Esophagus squamous epithelium (tissue), 5 donors: ENCODE data around the gene CHMP1B. TPM values are rescaled to one million over a fixed set of nuclear protein-coding genes. Genes with fewer than 3 reads are reported as not detected.

Experiments used
- DNase-seq: peaks from one replicate; lab custom pipeline; 2025; lab: John Stamatoyannopoulos, UW
- H3K27ac ChIP-seq, 4 donors: fragments of 200-600 bp; sonication (generic); one replicate each; pipeline ENCODE4 v1.5.1; 2016 to 2019; ENCODE audit warnings: mild to moderate bottlenecking in 1 of 4
- H3K27me3 ChIP-seq, 4 donors: fragments of 200-600 bp; sonication (generic); 1 replicate in 3 of 4; 2 replicates in 1 of 4; pipeline versions ENCODE4 v1.5.1 to v1.6.0; 2017 to 2021; ENCODE audit warnings: antibody characterized with exemption in 1 of 4
- H3K36me3 ChIP-seq, 3 donors: fragments of 200-600 bp; sonication (generic); one replicate each; pipeline ENCODE4 v1.5.1; 2016 to 2019
- H3K4me1 ChIP-seq, 3 donors: fragments of 200-600 bp; sonication (generic); one replicate each; pipeline ENCODE4 v1.5.1; 2017 to 2019
- H3K4me3 ChIP-seq, 4 donors: fragments of 200-600 bp; sonication (generic); 1 replicate in 3 of 4; 2 replicates in 1 of 4; pipeline ENCODE4 v1.5.1; 2016 to 2019; ENCODE audit warnings: mild to moderate bottlenecking in 2 of 4, moderate library complexity in 1 of 4
- H3K9me3 ChIP-seq, 3 donors: fragments of 200-600 bp; sonication (generic); one replicate each; pipeline ENCODE4 v1.5.1; 2016 to 2019
- POLR2A ChIP-seq, 4 donors: fragments of 450-650 bp; IDR thresholded peaks; one replicate each; pipeline ENCODE4 v1.6.1; 2017; ENCODE audit warnings: antibody characterized with exemption in 4 of 4, mild to moderate bottlenecking in 4 of 4, moderate library complexity in 3 of 4
- WGBS, 2 donors: methylation state at CpG; one replicate each; pipeline ENCODE4 v1.1.5; 2018; 5-methylcytosine and 5-hydroxymethylcytosine counted together
- intact Hi-C: fragments of 100-400 bp; cut with DNase I; formaldehyde crosslinking; loops from one replicate; pipeline ENCODE4 v1.15.0; 2022
- total RNA-seq, 4 donors: library from RNA; depleted of rRNA; stranded (reverse); fragments of >200 nt; gene quantifications; one replicate each; pipeline ENCODE4 v1.1.0, GENCODE V29; 2016
- TF ChIP-seq, protein P1 (sequence below), 6 experiments: fragments of 450-650 bp in 4 of 6; fragments of 200-600 bp in 2 of 6; sonication (generic) in 2 of 6; IDR thresholded peaks; one replicate each; pipeline ENCODE4 v1.5.1; 2016 to 2019; ENCODE audit warnings: antibody characterized with exemption in 6 of 6, mild to moderate bottlenecking in 4 of 6, moderate library complexity in 4 of 6
- donor health status: DM: yes; HTN: yes; CAD: no.

CHMP1B gene
- total RNA-seq, 4 donors from 2014 or later: 35.3 to 48.3 (median 42.3) TPM

DNA sequence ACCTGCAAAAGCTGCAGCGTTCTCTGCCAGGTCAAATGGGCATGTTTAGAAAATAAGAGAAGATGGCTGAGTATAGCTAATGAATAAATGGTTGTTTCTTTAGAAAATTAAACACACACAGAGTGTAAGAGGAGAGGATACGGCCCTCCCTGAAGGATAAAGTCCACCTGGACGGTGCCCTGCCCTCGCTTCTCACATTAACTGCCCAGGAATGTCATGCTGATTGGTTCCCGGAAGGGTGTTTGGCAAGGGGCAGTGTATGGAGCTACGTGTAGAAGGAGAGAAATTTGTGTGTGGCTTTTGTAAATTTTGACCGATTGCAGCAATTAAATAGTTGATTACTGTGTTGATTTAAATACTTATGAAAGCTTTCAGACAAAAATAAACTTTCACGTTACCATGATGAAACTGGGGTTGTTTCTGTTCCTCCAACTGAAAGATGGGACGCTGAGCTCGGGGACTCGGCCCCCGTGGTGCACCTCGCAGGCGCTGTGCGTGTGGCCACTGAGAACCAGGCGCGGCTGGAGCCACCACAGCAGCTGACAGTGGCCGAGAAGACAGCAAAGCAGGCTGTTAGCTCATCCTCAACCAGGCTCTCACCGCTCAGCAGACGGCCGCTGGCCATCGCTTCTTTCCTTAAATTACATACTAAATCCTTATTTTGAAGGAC, 34.2 kb downstream of the CHMP1B start:
- intact Hi-C loops: no loop called here
- no peak for DNase-seq
- no peak overlapping the region for H3K4me3 ChIP-seq
- no peak for TF ChIP-seq POLR2A (IDR thresholded peaks at IDR 0.05)
- TF ChIP-seq, protein P1, sequence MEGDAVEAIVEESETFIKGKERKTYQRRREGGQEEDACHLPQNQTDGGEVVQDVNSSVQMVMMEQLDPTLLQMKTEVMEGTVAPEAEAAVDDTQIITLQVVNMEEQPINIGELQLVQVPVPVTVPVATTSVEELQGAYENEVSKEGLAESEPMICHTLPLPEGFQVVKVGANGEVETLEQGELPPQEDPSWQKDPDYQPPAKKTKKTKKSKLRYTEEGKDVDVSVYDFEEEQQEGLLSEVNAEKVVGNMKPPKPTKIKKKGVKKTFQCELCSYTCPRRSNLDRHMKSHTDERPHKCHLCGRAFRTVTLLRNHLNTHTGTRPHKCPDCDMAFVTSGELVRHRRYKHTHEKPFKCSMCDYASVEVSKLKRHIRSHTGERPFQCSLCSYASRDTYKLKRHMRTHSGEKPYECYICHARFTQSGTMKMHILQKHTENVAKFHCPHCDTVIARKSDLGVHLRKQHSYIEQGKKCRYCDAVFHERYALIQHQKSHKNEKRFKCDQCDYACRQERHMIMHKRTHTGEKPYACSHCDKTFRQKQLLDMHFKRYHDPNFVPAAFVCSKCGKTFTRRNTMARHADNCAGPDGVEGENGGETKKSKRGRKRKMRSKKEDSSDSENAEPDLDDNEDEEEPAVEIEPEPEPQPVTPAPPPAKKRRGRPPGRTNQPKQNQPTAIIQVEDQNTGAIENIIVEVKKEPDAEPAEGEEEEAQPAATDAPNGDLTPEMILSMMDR (IDR thresholded peaks at IDR 0.05): no peak
- no peaks in the 10 kb centered on the region for H3K4me1 ChIP-seq
- WGBS, 2 donors: 70 to 86% methylated on average over 22 of the region's 22 CpGs
- no peak overlapping the region for H3K27ac ChIP-seq
- peaks cover 7 to 92% (median 20%) of the 10 kb centered on the region in 3 donors for H3K36me3 ChIP-seq
- no peaks in the 10 kb centered on the region for H3K9me3 ChIP-seq
- H3K27me3 ChIP-seq: no peaks in the 10 kb centered on the region

DNA sequence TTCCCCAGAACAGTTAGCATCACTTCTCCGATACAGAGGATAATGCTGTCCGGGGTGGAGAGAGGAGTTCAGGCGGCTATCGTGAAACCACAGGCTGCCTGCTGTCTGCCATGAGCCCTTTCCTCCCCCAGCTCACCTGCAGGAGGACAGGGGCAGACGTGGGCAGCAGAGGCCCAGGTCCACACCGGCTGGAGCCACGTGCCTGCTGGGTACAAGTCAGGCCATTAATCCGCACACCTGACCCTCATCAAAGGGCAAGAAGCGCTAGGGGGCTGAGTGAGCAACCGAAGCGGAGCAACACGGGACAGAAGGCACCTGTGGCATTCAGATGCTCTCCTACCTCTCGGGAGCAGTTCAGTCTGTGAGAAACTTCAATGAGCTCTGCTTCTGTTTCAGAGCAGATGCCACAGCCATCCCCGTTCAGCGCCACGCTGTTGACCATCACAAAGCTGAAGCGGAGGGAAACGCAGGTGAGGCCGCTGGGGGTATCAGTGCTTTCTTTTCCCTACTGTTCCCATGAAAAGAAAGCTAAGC, 35.4 kb downstream of the CHMP1B start:
- peaks cover 7 to 92% (median 20%) of the 10 kb centered on the region in 3 donors for H3K36me3 ChIP-seq

DNA sequence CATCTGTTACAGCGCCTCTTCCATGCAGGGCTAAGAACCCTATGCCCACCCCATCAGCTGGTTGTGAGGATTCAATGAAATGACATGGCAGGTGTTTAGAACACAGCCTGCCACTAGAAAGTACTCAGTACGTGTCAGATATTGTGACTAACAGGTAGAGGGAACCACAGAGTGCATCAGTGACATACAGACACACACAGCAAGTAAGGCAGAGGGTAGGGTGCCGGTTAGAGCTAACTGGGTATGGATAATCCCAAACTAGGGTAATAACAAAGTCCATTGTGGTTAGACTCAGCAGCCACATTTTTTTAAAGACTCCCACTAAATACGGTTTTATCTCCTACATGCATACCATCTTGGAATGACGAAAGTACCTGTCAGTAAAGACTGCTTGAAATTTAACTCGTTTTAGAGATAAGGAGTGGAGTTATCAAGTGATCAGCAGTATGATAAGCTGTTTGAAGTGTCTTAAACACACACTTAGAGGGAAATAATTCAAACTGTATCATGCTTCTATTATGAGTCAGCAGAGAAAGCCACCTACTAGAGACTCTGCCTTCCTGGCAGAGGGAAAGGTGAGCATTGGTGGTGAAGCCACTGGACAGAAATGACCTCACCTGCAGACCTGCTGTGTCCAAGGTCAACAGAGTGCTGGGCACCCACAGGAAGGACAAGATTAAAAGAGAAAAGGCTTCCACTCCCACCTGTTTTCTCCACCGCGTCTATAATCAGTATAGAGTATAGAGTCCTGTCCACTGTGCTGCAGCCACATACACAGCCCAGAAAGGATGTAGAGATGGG, 36.3 kb downstream of the CHMP1B start:
- no peak for DNase-seq
- Histone ChIP-seq H3K4me3 (no peak overlapping the region), H3K36me3 (peaks cover 7 to 92% (median 20%) of the 10 kb centered on the region in 3 donors), H3K27ac (no peak overlapping the region), H3K9me3 (no peaks in the 10 kb centered on the region), H3K27me3 (no peaks in the 10 kb centered on the region), H3K4me1 (no peaks in the 10 kb centered on the region)
- intact Hi-C loops: no loop called here
- WGBS, 2 donors: 82 to 83% methylated on average over 7 to 8 of the region's 8 CpGs
- TF ChIP-seq, protein P1 (IDR thresholded peaks at IDR 0.05): no peak
- TF ChIP-seq POLR2A (IDR thresholded peaks at IDR 0.05): no peak

More for the DNA sequence above, 35.4 kb downstream of the CHMP1B start:
- no peaks in the 10 kb centered on the region for H3K4me1 ChIP-seq
- no peak overlapping the region for H3K4me3 ChIP-seq
- no peak overlapping the region for H3K27ac ChIP-seq
- intact Hi-C loops: no loop called here
- H3K27me3 ChIP-seq: no peaks in the 10 kb centered on the region
- no peaks in the 10 kb centered on the region for H3K9me3 ChIP-seq
- TF ChIP-seq, protein P1 (IDR thresholded peaks at IDR 0.05): no peak
- TF ChIP-seq POLR2A (IDR thresholded peaks at IDR 0.05): no peak
- DNase-seq: no peak
- WGBS, 2 donors: 88 to 90% methylated on average over 8 to 18 of the region's 19 CpGs

DNA sequence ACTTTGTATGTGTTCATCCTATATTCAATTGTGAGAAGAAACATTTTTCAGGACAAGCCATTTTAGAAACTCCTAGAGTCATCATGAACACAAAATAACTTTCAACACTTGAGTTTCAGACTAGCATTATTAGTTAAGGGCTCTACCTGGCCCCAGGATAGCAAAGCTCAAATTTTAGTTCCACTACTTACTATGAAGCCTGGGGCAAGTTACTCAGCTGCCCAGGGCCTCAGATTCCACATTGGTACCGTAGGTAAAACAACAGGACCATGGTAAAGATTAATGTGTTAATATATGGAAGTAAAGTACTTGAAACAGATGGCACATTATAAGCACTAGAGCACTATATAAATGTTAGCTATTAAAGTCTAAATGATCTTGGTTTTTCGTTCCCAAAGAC, 37.5 kb downstream of the CHMP1B start:
- intact Hi-C loops: no loop called here
- H3K4me3 ChIP-seq: no peak overlapping the region
- H3K36me3 ChIP-seq: peaks cover 7 to 99% (median 20%) of the 10 kb centered on the region in 3 donors
- WGBS, 2 donors: 85 to 90% methylated on average over 2 of the region's 2 CpGs
- no peaks in the 10 kb centered on the region for H3K4me1 ChIP-seq
- H3K9me3 ChIP-seq: no peaks in the 10 kb centered on the region
- no peaks in the 10 kb centered on the region for H3K27me3 ChIP-seq
- no peak for DNase-seq
- TF ChIP-seq, protein P1 (IDR thresholded peaks at IDR 0.05): no peak
- no peak for TF ChIP-seq POLR2A (IDR thresholded peaks at IDR 0.05)
- no peak overlapping the region for H3K27ac ChIP-seq

DNA sequence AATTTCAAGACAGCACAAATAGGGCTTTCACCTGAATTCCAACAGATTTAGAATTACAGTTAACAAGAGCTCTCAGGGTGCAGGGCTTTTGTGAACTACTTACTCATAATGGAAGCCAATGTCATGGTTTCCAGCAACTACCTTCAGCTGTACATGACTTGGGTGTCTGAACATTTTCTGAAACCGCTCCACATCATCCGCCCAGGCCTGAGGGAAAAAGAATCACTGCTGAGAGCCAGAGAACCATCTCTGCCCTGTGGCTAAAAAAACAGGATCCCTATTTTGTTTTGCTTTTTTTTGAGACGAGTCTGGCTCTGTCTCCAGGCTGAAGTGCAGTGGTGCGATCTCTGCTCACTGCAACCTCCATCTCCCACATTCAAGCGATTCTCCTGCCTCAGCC, 38.1 kb downstream of the CHMP1B start:
- no peaks in the 10 kb centered on the region for H3K4me1 ChIP-seq
- H3K9me3 ChIP-seq: no peaks in the 10 kb centered on the region
- H3K4me3 ChIP-seq: no peak overlapping the region
- H3K27ac ChIP-seq: no peak overlapping the region
- TF ChIP-seq POLR2A (IDR thresholded peaks at IDR 0.05): no peak
- TF ChIP-seq, protein P1 (IDR thresholded peaks at IDR 0.05): no peak
- intact Hi-C loops: no loop called here
- WGBS, 2 donors: 87 to 95% methylated on average over 5 of the region's 5 CpGs
- H3K27me3 ChIP-seq: no peaks in the 10 kb centered on the region
- peaks cover 7 to 99% (median 16%) of the 10 kb centered on the region in 3 donors for H3K36me3 ChIP-seq
- DNase-seq: no peak
